GM21390 (cell line): ENCODE results near the gene TAF7.
"Not testable (repeated sequence)": the region's sequence is repeated elsewhere in the genome, so short reads cannot be mapped to it uniquely, and the experiment has no call there.

Experiments
- ATAC-seq: cut with Tn5 transposase; IDR thresholded peaks from one replicate; pipeline ENCODE4 v1.9.1; 2021; ENCODE audit not compliant: unreplicated experiment

TAF7 gene

GRCh38 chr5:141340781-141341354 is 20.3 kb upstream of the TAF7 start:
- ATAC-seq: not testable (repeated sequence)

GRCh38 chr5:141338538-141339306 is 18.1 kb upstream of the TAF7 start, which contains the start of gene PCDHGA2:
TSS of gene PCDHGA2 (plus strand) at chr5:141338760.
- no peak for ATAC-seq

DNA sequence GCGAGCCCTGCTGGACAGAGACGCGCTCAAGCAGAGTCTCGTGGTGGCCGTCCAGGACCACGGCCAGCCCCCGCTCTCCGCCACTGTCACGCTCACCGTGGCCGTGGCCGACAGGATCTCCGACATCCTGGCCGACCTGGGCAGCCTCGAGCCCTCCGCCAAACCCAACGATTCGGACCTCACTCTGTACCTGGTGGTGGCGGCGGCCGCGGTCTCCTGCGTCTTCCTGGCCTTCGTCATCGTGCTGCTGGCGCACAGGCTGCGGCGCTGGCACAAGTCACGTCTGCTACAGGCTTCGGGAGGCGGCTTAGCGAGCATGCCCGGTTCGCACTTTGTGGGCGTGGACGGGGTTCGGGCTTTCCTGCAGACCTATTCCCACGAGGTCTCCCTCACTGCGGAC is 12.0 kb upstream of the TAF7 start:
- not testable (repeated sequence) for ATAC-seq

- no peak for ATAC-seq
Observed at GRCh38 chr5:141330299-141331080, 9.9 kb upstream of the TAF7 start, which contains the start of gene PCDHGA1. TSS of gene PCDHGA1 (plus strand) at chr5:141330514.

GRCh38 chr5:141328231-141328630 is 7.6 kb upstream of the TAF7 start:
- no peak for ATAC-seq

DNA sequence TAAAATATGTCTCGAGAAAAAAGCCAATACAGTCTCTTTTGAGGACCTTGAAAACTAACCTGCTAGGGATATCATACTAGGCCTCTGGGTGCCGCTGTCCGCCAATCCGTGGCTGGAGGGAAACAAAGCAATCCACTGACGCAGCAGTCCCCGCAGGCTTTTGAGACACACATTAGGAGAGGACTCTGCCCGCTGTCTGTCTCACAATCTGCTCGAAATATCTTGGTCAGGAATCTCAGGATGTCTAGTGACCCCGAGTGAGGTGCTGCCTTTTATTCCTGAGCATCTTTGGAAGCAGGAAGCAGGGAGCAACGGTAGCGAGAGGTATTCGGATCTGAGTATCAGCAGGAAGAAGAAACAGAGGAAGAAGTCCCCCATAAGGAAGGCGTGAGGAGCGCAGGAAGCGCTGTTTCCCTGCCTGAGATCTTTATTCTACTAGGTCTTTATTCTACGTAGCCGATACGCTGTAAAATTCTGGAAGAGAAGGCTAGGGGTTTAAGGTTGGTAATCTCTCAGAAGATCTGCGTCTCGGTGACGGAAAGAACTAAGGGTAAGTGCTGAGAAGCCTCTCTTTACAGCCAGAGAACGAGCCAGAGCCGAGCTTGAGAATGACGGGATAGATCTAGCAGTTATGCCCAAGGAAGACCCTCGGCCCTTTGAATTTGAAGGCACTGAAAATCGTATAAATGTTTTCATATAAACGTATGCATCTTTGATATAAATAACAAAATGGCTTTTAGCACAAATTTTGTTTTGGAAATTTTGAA is 5.7 kb upstream of the TAF7 start:
- ATAC-seq: peak; percentile 89

DNA sequence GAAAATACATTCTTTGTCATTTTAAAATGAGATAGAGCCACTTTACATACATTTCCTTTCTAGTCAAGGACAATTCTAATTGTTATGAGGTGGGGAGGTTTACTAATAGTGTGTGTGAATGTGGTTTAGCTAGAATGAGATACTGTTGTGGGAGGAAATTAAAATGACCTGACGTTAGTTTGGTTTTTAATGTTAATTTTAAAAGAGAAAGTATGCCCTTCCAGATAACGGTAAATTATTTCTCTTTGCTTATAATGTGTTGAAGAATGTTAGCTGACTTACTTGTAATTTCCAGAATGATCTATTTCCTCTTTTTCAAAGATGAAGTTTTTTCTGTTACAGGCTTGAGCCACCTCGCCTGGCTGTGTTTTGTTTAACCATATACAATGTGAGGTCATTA is 1.7 kb upstream of the TAF7 start:
- ATAC-seq: no peak

- no peak for ATAC-seq
Observed at GRCh38 chr5:141319699-141320098, 885 bp downstream of the TAF7 start.

DNA sequence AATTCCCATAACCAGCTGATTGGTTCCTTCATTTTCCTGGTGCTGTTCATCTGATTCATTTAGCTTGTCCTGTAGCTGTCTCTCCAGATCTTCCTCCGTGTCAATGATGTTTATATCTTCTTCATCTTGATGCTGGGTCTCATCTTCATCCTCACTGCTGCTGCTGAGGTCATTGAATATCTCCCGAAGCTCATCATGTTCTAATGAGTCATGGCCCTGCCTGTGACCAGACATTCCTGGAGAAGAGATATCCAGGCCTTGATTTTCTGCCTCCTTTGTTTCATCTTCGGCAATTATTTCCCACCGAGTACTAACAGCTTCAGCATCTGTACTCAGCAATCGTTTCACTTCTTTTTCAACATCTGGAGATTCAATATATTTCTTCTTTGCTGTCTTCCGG is 1.4 kb downstream of the TAF7 start:
- ATAC-seq: no peak

DNA sequence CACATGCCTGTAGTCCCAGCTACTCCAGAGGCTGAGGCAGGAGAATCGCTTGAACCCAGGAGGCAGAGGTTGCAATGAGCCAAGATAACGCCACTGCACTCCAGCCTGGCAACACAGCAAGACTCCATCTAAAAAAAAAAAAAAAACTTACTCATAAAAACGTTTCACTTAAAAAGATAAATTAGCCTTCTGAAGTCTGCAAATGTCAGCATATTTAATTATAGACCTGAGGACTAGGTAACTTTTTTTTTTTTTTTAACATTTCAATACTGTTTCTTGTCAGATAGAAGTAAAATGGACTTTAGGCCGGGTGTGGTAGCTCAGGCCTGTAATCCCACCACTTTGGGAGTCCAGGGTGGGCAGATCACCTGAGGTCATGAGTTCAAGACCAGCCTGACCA is 3.6 kb downstream of the TAF7 start:
- not testable (repeated sequence) for ATAC-seq

- ATAC-seq: no peak
Observed at GRCh38 chr5:141313711-141314110, 6.9 kb downstream of the TAF7 start.

DNA sequence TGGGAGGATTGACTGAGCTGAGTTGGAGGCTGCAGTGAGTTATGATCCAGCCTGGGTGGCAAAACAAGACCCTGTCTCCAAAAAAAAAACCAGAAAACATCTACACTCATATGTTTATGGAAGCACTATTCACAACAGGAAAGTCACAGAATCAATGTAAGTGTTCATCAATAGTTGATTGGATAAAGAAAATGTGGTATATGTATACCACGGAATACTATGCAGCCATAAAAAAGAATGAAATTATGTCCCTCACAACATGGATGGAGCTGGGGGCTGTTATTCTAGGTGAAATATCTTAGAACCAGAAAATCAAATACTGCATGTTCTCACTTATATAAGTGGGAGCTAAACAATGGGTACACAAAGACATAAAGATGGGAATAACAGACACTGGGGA is 14.0 kb downstream of the TAF7 start:
- no peak for ATAC-seq

DNA sequence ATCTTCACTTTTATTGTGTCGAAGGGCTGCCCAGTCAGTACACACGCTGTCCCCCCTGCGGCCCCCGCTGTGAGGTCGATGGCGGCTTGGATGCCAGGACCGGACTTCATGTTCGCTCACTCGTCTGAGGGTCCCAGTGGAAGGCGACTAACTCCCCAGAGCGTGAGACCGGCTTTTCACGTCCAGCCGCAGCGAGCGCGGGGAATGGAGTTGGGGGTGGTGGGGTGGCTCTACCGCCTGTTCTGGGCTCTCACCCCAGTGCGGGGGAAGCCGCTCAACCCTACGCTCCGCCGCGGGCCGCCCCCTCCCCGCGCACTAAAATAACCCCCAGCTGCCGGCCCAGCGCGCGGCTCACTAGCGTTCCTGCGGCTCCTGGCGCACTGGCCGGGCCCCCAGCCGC is 16.8 kb downstream of the TAF7 start, which contains the start of gene SLC25A2:
Gene SLC25A2 (minus strand): TSS at position 294 of the 400 bp plus-strand sequence. CDS start 184 bp downstream, at position 110.
- ATAC-seq: no peak

DNA sequence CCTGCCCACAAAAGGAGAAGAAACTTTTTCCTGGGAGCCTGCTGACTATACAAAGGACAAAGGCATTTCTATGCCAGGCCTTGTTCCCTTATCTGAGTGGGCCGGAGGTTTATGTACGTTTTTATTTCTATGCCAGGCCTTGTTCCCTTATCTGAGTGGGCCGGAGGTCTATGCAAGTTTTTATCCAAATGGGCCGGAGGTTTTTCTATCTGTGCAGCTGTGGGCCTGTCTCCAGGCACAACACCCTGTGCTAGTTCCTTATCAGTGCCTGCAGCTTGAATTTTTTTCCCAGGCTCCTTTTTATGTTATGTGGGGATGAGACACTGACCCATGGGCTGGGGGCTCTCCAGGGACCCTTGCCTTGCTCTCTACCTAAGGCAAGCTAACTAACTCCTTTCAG is 22.2 kb downstream of the TAF7 start:
- no peak for ATAC-seq

DNA sequence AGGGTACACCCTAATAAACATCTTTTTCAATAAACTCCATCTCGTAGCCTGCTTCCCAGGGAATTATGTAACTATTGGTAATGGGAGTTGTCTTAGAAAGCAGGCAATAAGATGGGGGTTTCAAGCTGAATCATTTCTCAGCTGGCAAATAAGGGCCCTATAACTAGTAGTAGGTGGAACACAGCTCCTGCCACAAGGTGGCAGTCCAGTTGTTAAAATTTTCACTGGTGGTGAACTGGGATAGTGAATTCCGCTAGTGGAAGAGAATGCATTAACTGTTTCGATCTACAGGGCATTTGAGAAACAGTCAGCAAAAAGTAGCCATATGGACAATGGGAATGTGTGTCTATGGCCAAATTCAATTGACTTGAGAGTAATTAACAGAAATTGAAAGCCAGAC is 47.7 kb downstream of the TAF7 start:
- ATAC-seq: no peak

DNA sequence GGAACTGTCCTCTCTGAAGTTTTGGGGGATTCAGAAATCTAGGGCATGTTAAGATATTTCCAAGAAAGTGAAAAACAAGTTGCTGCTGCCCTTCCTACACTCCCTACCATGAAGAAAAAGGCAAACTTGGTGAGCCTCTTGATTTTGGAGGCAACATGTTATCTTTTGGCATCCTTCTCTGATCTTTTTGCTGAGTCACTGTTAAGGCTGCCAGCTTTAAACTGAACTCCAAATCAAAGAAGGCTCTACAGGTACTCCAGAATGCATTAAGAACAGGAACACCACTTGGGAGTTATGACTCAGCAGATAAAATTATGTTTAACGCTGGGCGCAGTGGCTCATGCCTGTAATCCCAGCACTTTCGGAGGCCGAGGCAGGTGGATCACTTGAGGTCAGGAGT is 51.4 kb downstream of the TAF7 start:
- ATAC-seq: no peak
